SK-N-SH treated with all-trans-retinoic acid at 6 μM for 48 hours (cell line): Measurements from ENCODE around the gene RAB27A.

Experiments
- POU6F1 ChIP-seq: fragments of 250-450 bp; sonication (Bioruptor Pico); IDR thresholded peaks from 2 replicates; pipeline ENCODE4 v1.8.0; 2021; ENCODE audit warnings: low read depth, mild to moderate bottlenecking, moderate library complexity, borderline replicate concordance
- SNAI2 ChIP-seq: fragments of 250-450 bp; sonication (Bioruptor Pico); IDR thresholded peaks from 2 replicates; pipeline ENCODE4 v1.5.0; 2020; ENCODE audit warnings: mild to moderate bottlenecking, moderate library complexity
- TOX ChIP-seq: fragments of 250-450 bp; sonication (Bioruptor Pico); IDR thresholded peaks from 2 replicates; pipeline ENCODE4 v1.8.0; 2021; ENCODE audit warnings: mild to moderate bottlenecking, moderate library complexity, borderline replicate concordance
- ZFP3 ChIP-seq: fragments of 250-450 bp; sonication (Bioruptor Pico); IDR thresholded peaks from 2 replicates; pipeline ENCODE4 v1.5.0; 2020; ENCODE audit warnings: mild to moderate bottlenecking, moderate library complexity
- ZFP30 ChIP-seq: fragments of 450-650 bp; formaldehyde crosslinking; IDR thresholded peaks from 2 replicates; pipeline ENCODE4 v1.5.0; 2022; ENCODE audit warnings: mild to moderate bottlenecking, moderate library complexity
- ZNF70 ChIP-seq: fragments of 450-650 bp; formaldehyde crosslinking; IDR thresholded peaks from 2 replicates; pipeline ENCODE4 v1.5.0; 2020; ENCODE audit warnings: mild to moderate bottlenecking, moderate library complexity

- TF ChIP-seq POU6F1 (CRISPR knock-in tag) (no peak), SNAI2 (CRISPR knock-in tag) (no peak), TOX (CRISPR knock-in tag) (no peak), ZFP3 (no peak), ZNF70 (CRISPR knock-in tag) (no peak), ZFP30 (CRISPR knock-in tag) (no peak)
Measured at GRCh38 chr15:55238877-55239276, 50.7 kb downstream of the RAB27A start.
